ENCODE results near the gene EXOC1. TPM values are rescaled to one million over a fixed set of nuclear protein-coding genes. Genes with fewer than 3 reads are reported as not detected.
A peak's percentile ranks its signal among the peaks of the same experiment; 100 is the strongest.

EXOC1 gene
- total and polyA plus RNA-seq, 4 donors, result 18.4 to 63.6 (median 27.3) TPM

DNA sequence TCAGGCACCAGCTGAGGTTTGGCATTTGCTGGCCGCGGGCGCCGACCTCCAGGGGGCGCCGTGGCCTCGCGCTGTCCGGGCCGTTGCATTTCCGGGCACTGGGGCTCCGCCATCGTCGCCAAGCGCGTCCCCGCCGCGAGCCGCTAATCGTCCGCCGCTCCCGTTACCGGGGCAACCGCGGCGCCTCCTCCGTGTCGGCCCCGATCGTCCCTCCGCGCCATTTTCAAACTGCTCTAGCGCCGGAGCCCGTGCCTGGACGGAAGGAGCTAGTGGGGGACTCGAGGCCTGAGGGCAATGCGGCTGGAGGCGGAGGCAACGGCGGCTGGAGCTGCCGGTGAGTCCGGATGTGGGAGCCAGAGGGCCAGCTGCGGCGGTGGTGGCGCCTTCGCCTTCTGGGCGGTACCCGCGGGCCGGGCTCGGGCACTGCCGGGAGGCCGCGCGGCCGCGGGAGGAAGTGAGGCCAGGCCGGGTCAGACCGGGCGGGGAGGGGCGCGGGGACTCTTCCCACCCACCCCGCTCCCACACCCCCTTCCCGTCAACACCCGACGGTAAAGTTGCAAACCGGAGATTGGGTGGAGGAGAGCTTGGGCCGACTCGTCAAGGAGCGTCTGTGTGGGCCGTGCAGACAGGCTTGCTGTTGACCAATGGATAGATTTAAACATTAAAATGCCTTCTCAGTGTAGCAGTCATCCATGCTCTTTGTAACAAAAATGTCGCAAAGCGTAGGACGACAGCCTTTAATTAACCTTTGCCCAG is 95.5 kb downstream of the EXOC1 start, which contains the start of gene CEP135:
TSS of gene CEP135 (plus strand) at position 220 of the 756 bp plus-strand sequence. CDS start 3,186 bp downstream, outside the sequence.
- 0% methylated on average over 55 to 77 of the region's 77 CpGs for WGBS, 2 donors
- H3K27me3 ChIP-seq (ENCODE audit: control insufficient read depth in 3 of 3, insufficient read depth in 3 of 3, low read length in 2 of 3), result no peaks in the 10 kb centered on the region
- H3K36me3 ChIP-seq (ENCODE audit: control insufficient read depth in 4 of 4, insufficient read depth in 4 of 4, low read length in 4 of 4), result no peaks in the 10 kb centered on the region
- H3K9ac ChIP-seq (ENCODE audit: insufficient read depth in 1 of 2, low read length in 2 of 2), result peak within 1 kb of the TSS; percentile 47 to 93
- H3K4me3 ChIP-seq, result peak within 1 kb of the TSS; percentile 77
- peaks cover 0 to 15% (median 0%) of the 10 kb centered on the region in 5 donors for H3K4me1 ChIP-seq (ENCODE audit: control insufficient read depth in 5 of 5, insufficient read depth in 5 of 5, low read length in 5 of 5)
- H3K27ac ChIP-seq (ENCODE audit: low read depth in 1 of 2, low read length in 1 of 2), result peak within 1 kb of the TSS; percentile 96 to 97
- TF ChIP-seq, protein P1, sequence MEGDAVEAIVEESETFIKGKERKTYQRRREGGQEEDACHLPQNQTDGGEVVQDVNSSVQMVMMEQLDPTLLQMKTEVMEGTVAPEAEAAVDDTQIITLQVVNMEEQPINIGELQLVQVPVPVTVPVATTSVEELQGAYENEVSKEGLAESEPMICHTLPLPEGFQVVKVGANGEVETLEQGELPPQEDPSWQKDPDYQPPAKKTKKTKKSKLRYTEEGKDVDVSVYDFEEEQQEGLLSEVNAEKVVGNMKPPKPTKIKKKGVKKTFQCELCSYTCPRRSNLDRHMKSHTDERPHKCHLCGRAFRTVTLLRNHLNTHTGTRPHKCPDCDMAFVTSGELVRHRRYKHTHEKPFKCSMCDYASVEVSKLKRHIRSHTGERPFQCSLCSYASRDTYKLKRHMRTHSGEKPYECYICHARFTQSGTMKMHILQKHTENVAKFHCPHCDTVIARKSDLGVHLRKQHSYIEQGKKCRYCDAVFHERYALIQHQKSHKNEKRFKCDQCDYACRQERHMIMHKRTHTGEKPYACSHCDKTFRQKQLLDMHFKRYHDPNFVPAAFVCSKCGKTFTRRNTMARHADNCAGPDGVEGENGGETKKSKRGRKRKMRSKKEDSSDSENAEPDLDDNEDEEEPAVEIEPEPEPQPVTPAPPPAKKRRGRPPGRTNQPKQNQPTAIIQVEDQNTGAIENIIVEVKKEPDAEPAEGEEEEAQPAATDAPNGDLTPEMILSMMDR (IDR thresholded peaks at IDR 0.05; ENCODE audit: control extremely low read depth, extremely low read depth), result peak; percentile 90
- peak; percentile 95 for ATAC-seq (ENCODE audit: insufficient read depth, low FRiP score)
- no peaks in the 10 kb centered on the region for H3K9me3 ChIP-seq (ENCODE audit: control insufficient read depth in 4 of 4, insufficient read depth in 3 of 4, low read length in 3 of 4)
- DNase-seq, result peak; percentile 96 to 97 (median 96)

DNA sequence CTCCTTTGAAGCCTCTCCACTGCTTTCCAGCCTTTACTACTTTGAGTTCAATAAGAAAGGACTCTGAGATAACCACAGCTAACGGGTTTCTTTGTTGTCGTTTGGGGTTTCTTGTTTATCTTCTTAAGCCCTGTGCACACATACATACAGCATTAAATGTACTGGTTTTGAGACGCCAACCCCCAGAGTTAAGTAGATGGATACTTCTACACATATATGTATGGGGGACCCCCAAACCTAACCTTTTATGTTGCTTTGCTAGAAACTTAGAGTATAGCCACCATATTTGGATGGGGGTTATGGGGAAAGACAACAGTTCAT is 96.0 kb downstream of the EXOC1 start:
- Histone ChIP-seq H3K4me1 (ENCODE audit: control insufficient read depth in 5 of 5, insufficient read depth in 5 of 5, low read length in 5 of 5) (peaks cover 0 to 15% (median 0%) of the 10 kb centered on the region in 5 donors), H3K9ac (ENCODE audit: insufficient read depth in 1 of 2, low read length in 2 of 2) (peak overlapping the region; percentile 47 to 93), H3K27me3 (ENCODE audit: control insufficient read depth in 3 of 3, insufficient read depth in 3 of 3, low read length in 2 of 3) (no peaks in the 10 kb centered on the region), H3K36me3 (ENCODE audit: control insufficient read depth in 4 of 4, insufficient read depth in 4 of 4, low read length in 4 of 4) (no peaks in the 10 kb centered on the region), H3K4me3 (peak overlapping the region; percentile 77), H3K9me3 (ENCODE audit: control insufficient read depth in 4 of 4, insufficient read depth in 3 of 4, low read length in 3 of 4) (no peaks in the 10 kb centered on the region), H3K27ac (ENCODE audit: low read depth in 1 of 2, low read length in 1 of 2) (peak overlapping the region; percentile 96 to 97)
- TF ChIP-seq, protein P1 (IDR thresholded peaks at IDR 0.05; ENCODE audit: control extremely low read depth, extremely low read depth), result no peak
- 2 to 3% methylated on average over 3 of the region's 3 CpGs for WGBS, 2 donors
- ATAC-seq (ENCODE audit: insufficient read depth, low FRiP score) (no peak), DNase-seq (no peak)

DNA sequence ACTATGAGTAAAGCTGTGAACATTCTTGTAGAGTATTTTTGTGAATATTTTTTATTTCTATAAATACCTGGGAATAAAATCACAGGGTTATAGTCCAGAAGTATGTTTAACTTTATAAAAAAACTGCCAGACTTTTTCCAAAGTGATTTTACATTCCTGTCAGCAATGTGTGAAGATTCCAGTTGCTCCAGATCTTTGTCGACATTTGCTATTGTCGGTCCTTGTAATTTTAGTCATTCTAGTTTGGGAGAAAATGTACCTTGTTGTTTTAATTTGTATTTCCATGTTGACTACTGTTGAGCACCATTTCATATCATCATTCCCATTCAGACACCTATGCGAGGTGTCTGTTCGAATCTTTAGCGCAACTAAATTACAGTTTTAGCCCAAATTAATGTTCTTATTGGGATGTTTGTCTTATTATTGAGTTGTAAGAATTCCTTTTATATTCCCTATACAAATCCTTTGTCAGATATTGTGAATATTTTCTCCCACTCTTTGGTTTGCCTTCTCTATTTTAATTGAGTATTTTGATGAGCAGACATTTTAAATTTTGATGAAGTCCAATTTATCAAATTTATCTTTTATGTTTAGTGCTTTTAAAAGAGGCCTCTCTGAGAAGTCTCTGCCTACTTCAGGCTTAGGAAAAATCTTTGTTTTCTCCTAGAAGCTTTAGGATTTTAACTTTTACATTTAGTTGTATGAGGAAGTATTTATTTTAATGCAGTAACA is 97.9 kb downstream of the EXOC1 start:
- 97 to 98% methylated on average over 5 of the region's 5 CpGs for WGBS, 2 donors
- Histone ChIP-seq H3K27ac (ENCODE audit: low read depth in 1 of 2, low read length in 1 of 2) (no peak overlapping the region), H3K4me1 (ENCODE audit: control insufficient read depth in 5 of 5, insufficient read depth in 5 of 5, low read length in 5 of 5) (peaks cover 0 to 15% (median 0%) of the 10 kb centered on the region in 5 donors), H3K36me3 (ENCODE audit: control insufficient read depth in 4 of 4, insufficient read depth in 4 of 4, low read length in 4 of 4) (peaks cover 0 to 5% (median 2%) of the 10 kb centered on the region in 4 donors), H3K27me3 (ENCODE audit: control insufficient read depth in 3 of 3, insufficient read depth in 3 of 3, low read length in 2 of 3) (no peaks in the 10 kb centered on the region), H3K9ac (ENCODE audit: insufficient read depth in 1 of 2, low read length in 2 of 2) (no peak overlapping the region), H3K4me3 (no peak overlapping the region), H3K9me3 (ENCODE audit: control insufficient read depth in 4 of 4, insufficient read depth in 3 of 4, low read length in 3 of 4) (no peaks in the 10 kb centered on the region)
- DNase-seq (no peak), ATAC-seq (ENCODE audit: insufficient read depth, low FRiP score) (no peak)
- TF ChIP-seq, protein P1 (IDR thresholded peaks at IDR 0.05; ENCODE audit: control extremely low read depth, extremely low read depth), result no peak

Small RNA genes lying within 50 kb of the gene (small RNA-seq; reads per million reads assigned to genes)
- not detected for gene RNU6-652P (ENCODE audit: low replicate concordance)

Other genes starting within 250 kb of the EXOC1 start
- gene NMU, start 217.3 kb upstream of the EXOC1 start, total RNA-seq, result 1 to 10 TPM; 1.5 to 2.6 TPM
- 1 to 10 TPM; 1.1 to 1.8 TPM for gene NMU, start 217.3 kb upstream of the EXOC1 start, polyA plus RNA-seq
- gene EXOC1L, start 33.9 kb upstream of the EXOC1 start, total RNA-seq, result not detected
- gene EXOC1L, start 33.9 kb upstream of the EXOC1 start, polyA plus RNA-seq, result not detected
- gene CEP135, start 95.3 kb downstream of the EXOC1 start, total RNA-seq, result 10 to 100 TPM in 1 of 2 donors, 1 to 10 TPM in 1; 6.3 to 23.0 TPM
- gene CEP135, start 95.3 kb downstream of the EXOC1 start, polyA plus RNA-seq, result 1 to 10 TPM; 2.2 to 3.8 TPM